PC-9 (cell line): ENCODE data around the gene CD6.

ENCODE experiments used
- EZH2 ChIP-seq: fragments of 200-600 bp; sonication (generic); IDR thresholded peaks from 2 replicates; pipeline ENCODE4 v1.8.0; 2017; ENCODE audit warnings: antibody characterized with exemption, low read depth
- TF ChIP-seq, protein P1 (sequence below): fragments of 200-600 bp; sonication (generic); conservative IDR thresholded peaks from 2 replicates; pipeline ENCODE4 v1.6.1; 2017; ENCODE audit warnings: mixed run types, antibody characterized with exemption, mild to moderate bottlenecking, moderate library complexity

DNA sequence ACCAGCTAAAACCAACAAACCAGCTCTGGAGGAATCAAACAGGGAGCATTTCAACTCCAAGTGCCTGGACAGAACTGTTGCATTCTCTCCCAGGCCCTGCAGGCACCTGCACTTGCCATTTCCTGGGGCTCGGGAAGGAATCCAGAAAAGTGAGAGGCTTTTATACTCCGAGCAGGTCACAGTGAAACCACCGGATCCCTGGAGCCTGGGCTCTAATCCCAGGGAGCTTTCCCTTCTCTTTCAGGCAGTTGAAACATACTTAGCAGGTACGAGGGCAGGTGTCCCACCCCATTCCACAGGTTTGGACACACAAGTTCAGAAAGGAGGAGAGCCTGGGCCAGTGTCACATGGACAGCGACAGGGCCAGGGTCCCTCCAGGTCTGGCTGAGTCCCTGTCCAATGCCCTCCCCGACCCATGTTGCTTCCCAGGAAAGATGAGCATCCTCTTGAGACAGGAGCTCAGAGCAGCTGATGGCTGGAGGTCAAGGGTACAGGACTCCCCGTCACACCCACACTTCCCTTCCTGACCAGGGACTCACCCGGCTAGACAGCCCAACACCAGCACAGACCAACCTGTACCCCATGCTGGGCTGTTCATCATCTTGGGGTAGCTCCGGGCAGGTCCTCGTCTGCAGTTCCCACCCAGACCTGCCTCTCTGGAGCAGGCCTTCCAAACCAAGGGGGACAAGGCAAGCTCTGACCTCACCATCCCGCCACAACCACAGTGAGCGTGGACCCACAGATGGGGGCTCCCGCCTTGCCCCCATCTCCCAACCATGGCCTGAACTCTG is 80.9 kb downstream of the CD6 start:
- TF ChIP-seq, protein P1, sequence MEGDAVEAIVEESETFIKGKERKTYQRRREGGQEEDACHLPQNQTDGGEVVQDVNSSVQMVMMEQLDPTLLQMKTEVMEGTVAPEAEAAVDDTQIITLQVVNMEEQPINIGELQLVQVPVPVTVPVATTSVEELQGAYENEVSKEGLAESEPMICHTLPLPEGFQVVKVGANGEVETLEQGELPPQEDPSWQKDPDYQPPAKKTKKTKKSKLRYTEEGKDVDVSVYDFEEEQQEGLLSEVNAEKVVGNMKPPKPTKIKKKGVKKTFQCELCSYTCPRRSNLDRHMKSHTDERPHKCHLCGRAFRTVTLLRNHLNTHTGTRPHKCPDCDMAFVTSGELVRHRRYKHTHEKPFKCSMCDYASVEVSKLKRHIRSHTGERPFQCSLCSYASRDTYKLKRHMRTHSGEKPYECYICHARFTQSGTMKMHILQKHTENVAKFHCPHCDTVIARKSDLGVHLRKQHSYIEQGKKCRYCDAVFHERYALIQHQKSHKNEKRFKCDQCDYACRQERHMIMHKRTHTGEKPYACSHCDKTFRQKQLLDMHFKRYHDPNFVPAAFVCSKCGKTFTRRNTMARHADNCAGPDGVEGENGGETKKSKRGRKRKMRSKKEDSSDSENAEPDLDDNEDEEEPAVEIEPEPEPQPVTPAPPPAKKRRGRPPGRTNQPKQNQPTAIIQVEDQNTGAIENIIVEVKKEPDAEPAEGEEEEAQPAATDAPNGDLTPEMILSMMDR, result no peak
- TF ChIP-seq EZH2, result no peak
